GM23338 (cell line): Measurements from ENCODE around the gene PCSK5. TPM values are rescaled to one million over a fixed set of nuclear protein-coding genes. Genes with fewer than 3 reads are reported as not detected.

Experiments
- ATAC-seq: fragments of 200-7000 bp; cut with Tn5 transposase; 3 replicates; pipeline ENCODE4 v1.9.1; 2020
- DNase-seq: peaks from one replicate; pipeline ENCODE4 v3.0.0-alpha.2; 2015; ENCODE audit warnings: low spot score
- H2AFZ ChIP-seq: fragments of 200-600 bp; sonication (generic); 2 replicates; pipeline ENCODE4 v1.8.0; 2016; ENCODE audit warnings: antibody characterized with exemption, mild to moderate bottlenecking, moderate library complexity
- H3F3A ChIP-seq: fragments of 200-600 bp; sonication (generic); replicated peaks from 2 replicates; pipeline ENCODE4 v1.8.0; 2017; ENCODE audit warnings: antibody characterized with exemption, mixed run types, low read depth
- H3K27ac ChIP-seq: fragments of 200-600 bp; sonication (generic); 2 replicates; pipeline ENCODE4 v1.6.1; 2016; ENCODE audit warnings: low read depth
- H3K27me3 ChIP-seq: fragments of 200-600 bp; sonication (generic); 2 replicates; pipeline ENCODE4 v1.8.0; 2016; ENCODE audit warnings: mild to moderate bottlenecking, mixed run types, moderate library complexity; ENCODE audit not compliant: insufficient read depth
- H3K36me3 ChIP-seq: fragments of 200-600 bp; sonication (generic); 2 replicates; pipeline ENCODE4 v1.8.0; 2016; ENCODE audit warnings: mild to moderate bottlenecking; ENCODE audit not compliant: insufficient read depth
- H3K4me1 ChIP-seq: fragments of 200-600 bp; sonication (generic); 2 replicates; pipeline ENCODE4 v1.8.0; 2016; ENCODE audit warnings: mild to moderate bottlenecking, moderate library complexity; ENCODE audit not compliant: insufficient read depth
- H3K4me2 ChIP-seq: fragments of 200-600 bp; sonication (generic); 2 replicates; pipeline ENCODE4 v1.7.1; 2017; ENCODE audit warnings: mixed run types
- H3K4me3 ChIP-seq: fragments of 200-600 bp; sonication (generic); 2 replicates; pipeline ENCODE4 v1.6.1; 2016; ENCODE audit warnings: mixed run types
- H3K79me2 ChIP-seq: fragments of 200-600 bp; sonication (generic); replicated peaks from 2 replicates; pipeline ENCODE4 v1.8.0; 2017; ENCODE audit warnings: mild to moderate bottlenecking; ENCODE audit not compliant: insufficient read depth
- H3K9me2 ChIP-seq: fragments of 200-600 bp; sonication (generic); 2 replicates; pipeline ENCODE4 v1.8.0; 2017; ENCODE audit not compliant: insufficient read depth
- H4K20me1 ChIP-seq: fragments of 200-600 bp; sonication (generic); replicated peaks from 2 replicates; pipeline ENCODE4 v1.8.0; 2017; ENCODE audit warnings: mild to moderate bottlenecking; ENCODE audit not compliant: insufficient read depth
- H3K27ac Mint-ChIP-seq: 2 replicates; pipeline ENCODE4 v1.8.0; 2020; ENCODE audit warnings: inconsistent platforms, mild to moderate bottlenecking, moderate library complexity, mixed read lengths
- H3K27me3 Mint-ChIP-seq: 3 replicates; pipeline ENCODE4 v1.8.0; 2022; ENCODE audit warnings: low read depth, mild to moderate bottlenecking, moderate library complexity, mixed read lengths, inconsistent platforms; ENCODE audit not compliant: insufficient read depth, poor library complexity
- H3K36me3 Mint-ChIP-seq: 3 replicates; pipeline ENCODE4 v1.8.0; 2021; ENCODE audit warnings: low read depth, mild to moderate bottlenecking, inconsistent platforms, moderate library complexity, mixed read lengths
- H3K4me1 Mint-ChIP-seq: 3 replicates; pipeline ENCODE4 v1.8.0; 2020; ENCODE audit warnings: mild to moderate bottlenecking, inconsistent platforms, mixed read lengths
- H3K4me3 Mint-ChIP-seq: 3 replicates; pipeline ENCODE4 v1.8.0; 2021; ENCODE audit warnings: moderate library complexity, mild to moderate bottlenecking, inconsistent platforms, mixed read lengths
- H3K9me3 Mint-ChIP-seq: 3 replicates; pipeline ENCODE4 v1.8.0; 2020; ENCODE audit warnings: moderate library complexity, mild to moderate bottlenecking, inconsistent platforms, mixed read lengths
- CREB1 ChIP-seq: fragments of 250-450 bp; sonication (Bioruptor Pico); IDR thresholded peaks from 2 replicates; pipeline ENCODE4 v1.5.0; 2020; ENCODE audit warnings: low read depth, mild to moderate bottlenecking, moderate library complexity
- CTCF ChIP-seq, 2 experiments: fragments of 200-600 bp in 1 of 2; sonication (generic) in 1 of 2; conservative IDR thresholded peaks; 2 replicates each; pipeline versions ENCODE4 v1.5.1 to v1.6.1; 2016 to 2017; ENCODE audit warnings: antibody characterized with exemption in 2 of 2, low read depth in 2 of 2, mild to moderate bottlenecking in 2 of 2, moderate library complexity in 1 of 2
- ETS1 ChIP-seq: IDR thresholded peaks from 2 replicates; pipeline ENCODE4 v1.6.1; 2016; ENCODE audit warnings: antibody characterized with exemption
- EZH2 ChIP-seq: fragments of 200-600 bp; sonication (generic); IDR thresholded peaks from one replicate; pipeline ENCODE4 v1.8.0; 2017; ENCODE audit warnings: antibody characterized with exemption, mild to moderate bottlenecking, low read depth; ENCODE audit not compliant: unreplicated experiment
- EZH2phosphoT487 ChIP-seq: fragments of 200-600 bp; sonication (generic); IDR thresholded peaks from one replicate; pipeline ENCODE4 v1.8.1; 2018; ENCODE audit warnings: antibody characterized with exemption; ENCODE audit not compliant: unreplicated experiment
- JUNB ChIP-seq: IDR thresholded peaks from one replicate; pipeline ENCODE4 v1.6.1; 2016; ENCODE audit warnings: antibody characterized with exemption; ENCODE audit not compliant: unreplicated experiment
- NANOG ChIP-seq: IDR thresholded peaks from 2 replicates; pipeline ENCODE4 v1.6.1; 2016; ENCODE audit warnings: antibody characterized with exemption, borderline replicate concordance
- POLR2AphosphoS5 ChIP-seq: IDR thresholded peaks from 2 replicates; pipeline ENCODE4 v1.6.1; 2016; ENCODE audit warnings: antibody characterized with exemption, low read depth
- REST ChIP-seq: IDR thresholded peaks from one replicate; pipeline ENCODE4 v1.6.1; 2018; ENCODE audit warnings: antibody characterized with exemption; ENCODE audit not compliant: unreplicated experiment
- STAT1 ChIP-seq: IDR thresholded peaks from one replicate; pipeline ENCODE4 v1.6.1; 2016; ENCODE audit warnings: antibody characterized with exemption; ENCODE audit not compliant: unreplicated experiment
- ZNF114 ChIP-seq: fragments of 250-450 bp; sonication (Bioruptor Pico); IDR thresholded peaks from 2 replicates; pipeline ENCODE4 v1.5.0; 2020; ENCODE audit warnings: mild to moderate bottlenecking, moderate library complexity
- ZNF331 ChIP-seq: fragments of 250-450 bp; sonication (Bioruptor Pico); IDR thresholded peaks from 2 replicates; pipeline ENCODE4 v1.5.0; 2020; ENCODE audit warnings: low read depth, mild to moderate bottlenecking, moderate library complexity
- ZNF462 ChIP-seq: fragments of 250-450 bp; sonication (Bioruptor Pico); IDR thresholded peaks from 2 replicates; pipeline ENCODE4 v1.5.0; 2020; ENCODE audit warnings: mild to moderate bottlenecking, moderate library complexity
- polyA plus RNA-seq: library from polyadenylated mRNA; unstranded; fragments of >200 nt; fragmentation: Nextera tagmentation; extraction: Ambion mirVana; gene quantifications from 2 replicates; pipeline ENCODE4 v1.2.1, GENCODE V29; 2016
- total RNA-seq: library from RNA; depleted of rRNA; stranded (reverse); fragments of >200 nt; shearing (Covaris generic); gene quantifications from 2 replicates; pipeline ENCODE4 v1.2.3, GENCODE V29; 2014

The PCSK5 gene
- total and polyA plus RNA-seq, 2 experiments from 2014 or later: 12.3 to 34.8 TPM

GRCh38 chr9:76390656-76391055 is 500.2 kb downstream of the PCSK5 start:
- Histone ChIP-seq H3K4me3 (no peak overlapping the region), H3F3A (peaks cover 10% of the 10 kb centered on the region), H3K79me2 (peaks cover 25% of the 10 kb centered on the region), H4K20me1 (0 out of 2 replicates have a peak, but pooled peaks cover 3% of the 10 kb centered on the region), H2AFZ (no peak overlapping the region), H3K27ac (no peak overlapping the region), H3K36me3 (no peaks in the 10 kb centered on the region; the same call in 1 of the 2 replicates), H3K9me2 (no peaks in the 10 kb centered on the region), H3K27me3 (no peaks in the 10 kb centered on the region), H3K4me1 (no peaks in the 10 kb centered on the region; the same call in 1 of the 2 replicates), H3K4me2 (no peak overlapping the region)
- Mint-ChIP-seq H3K27ac (no peak overlapping the region), H3K36me3 (peaks cover 23% of the 10 kb centered on the region; the same call in 2 of the 3 replicates), H3K27me3 (peaks cover 3% of the 10 kb centered on the region), H3K4me3 (no peak overlapping the region), H3K9me3 (peaks cover 2% of the 10 kb centered on the region; the same call in 1 of the 3 replicates), H3K4me1 (peaks cover 2% of the 10 kb centered on the region; the same call in 1 of the 3 replicates)
- no peak for DNase-seq
- no peak for TF ChIP-seq ETS1
- TF ChIP-seq ZNF114 (CRISPR knock-in tag): no peak
- TF ChIP-seq CREB1 (CRISPR knock-in tag): no peak
- TF ChIP-seq ZNF331: no peak
- TF ChIP-seq NANOG: no peak
- no peak for TF ChIP-seq REST
- no peak for TF ChIP-seq ZNF462 (CRISPR knock-in tag)
- TF ChIP-seq CTCF (conservative IDR thresholded peaks at IDR 0.05; ENCODE audit: low read depth in 2 of 2): no peak
- no peak for TF ChIP-seq EZH2
- TF ChIP-seq EZH2phosphoT487: no peak
- no peak for TF ChIP-seq JUNB
- TF ChIP-seq STAT1: no peak
- TF ChIP-seq POLR2AphosphoS5: no peak
- no peak for ATAC-seq
